HEK293 (cell line): Measurements from ENCODE around the gene RRP12.

ENCODE experiments used
- ATF2 ChIP-seq: fragments of 450-650 bp; formaldehyde crosslinking; IDR thresholded peaks from 2 replicates; pipeline ENCODE4 v1.5.1; 2016; ENCODE audit warnings: missing biosample characterization, missing genetic modification characterization, low read depth
- EGR2 ChIP-seq: fragments of 450-650 bp; formaldehyde crosslinking; IDR thresholded peaks from 2 replicates; pipeline ENCODE4 v1.5.1; 2016; ENCODE audit warnings: low read depth, missing biosample characterization, missing genetic modification characterization
- GLIS1 ChIP-seq: fragments of 450-650 bp; formaldehyde crosslinking; IDR thresholded peaks from 2 replicates; pipeline ENCODE4 v1.5.1; 2016; ENCODE audit warnings: missing biosample characterization, missing genetic modification characterization
- GLIS2 ChIP-seq: fragments of 450-650 bp; formaldehyde crosslinking; IDR thresholded peaks from 2 replicates; pipeline ENCODE4 v1.5.1; 2016; ENCODE audit warnings: missing biosample characterization, missing genetic modification characterization
- PBX3 ChIP-seq: sonication (generic); formaldehyde crosslinking; IDR thresholded peaks from 2 replicates; pipeline ENCODE4 v1.8.1; 2022; ENCODE audit warnings: mild to moderate bottlenecking, moderate library complexity, missing genetic modification reagents
- PRDM6 ChIP-seq: fragments of 450-650 bp; formaldehyde crosslinking; IDR thresholded peaks from 2 replicates; pipeline ENCODE4 v1.5.1; 2017; ENCODE audit warnings: missing biosample characterization, missing genetic modification characterization
- REST ChIP-seq: fragments of 450-650 bp; formaldehyde crosslinking; IDR thresholded peaks from 2 replicates; pipeline ENCODE4 v1.5.1; 2016; ENCODE audit warnings: missing biosample characterization, missing genetic modification characterization
- SCRT1 ChIP-seq: fragments of 450-650 bp; formaldehyde crosslinking; IDR thresholded peaks from 2 replicates; pipeline ENCODE4 v1.5.1; 2016; ENCODE audit warnings: missing biosample characterization, missing genetic modification characterization, borderline replicate concordance
- WT1 ChIP-seq: fragments of 450-650 bp; formaldehyde crosslinking; IDR thresholded peaks from 2 replicates; pipeline ENCODE4 v1.5.1; 2016; ENCODE audit warnings: missing biosample characterization, missing genetic modification characterization
- YY2 ChIP-seq: fragments of 450-650 bp; formaldehyde crosslinking; IDR thresholded peaks from 2 replicates; pipeline ENCODE4 v1.5.1; 2016; ENCODE audit warnings: missing biosample characterization, missing genetic modification characterization
- ZBTB17 ChIP-seq: fragments of 450-650 bp; formaldehyde crosslinking; IDR thresholded peaks from 2 replicates; pipeline ENCODE4 v1.5.1; 2016; ENCODE audit warnings: missing biosample characterization, missing genetic modification characterization
- ZBTB20 ChIP-seq: fragments of 450-650 bp; formaldehyde crosslinking; IDR thresholded peaks from 2 replicates; pipeline ENCODE4 v1.5.1; 2016; ENCODE audit warnings: missing biosample characterization, missing genetic modification characterization
- ZBTB8A ChIP-seq: fragments of 450-650 bp; formaldehyde crosslinking; IDR thresholded peaks from 2 replicates; pipeline ENCODE4 v1.5.1; 2016; ENCODE audit warnings: missing biosample characterization, missing genetic modification characterization
- ZNF132 ChIP-seq: fragments of 450-650 bp; formaldehyde crosslinking; IDR thresholded peaks from 2 replicates; pipeline ENCODE4 v1.5.1; 2017; ENCODE audit warnings: missing biosample characterization, missing genetic modification characterization, borderline replicate concordance
- ZNF280D ChIP-seq: fragments of 450-650 bp; formaldehyde crosslinking; IDR thresholded peaks from 2 replicates; pipeline ENCODE4 v1.5.1; 2016; ENCODE audit warnings: missing biosample characterization, missing genetic modification characterization
- ZNF302 ChIP-seq: fragments of 450-650 bp; formaldehyde crosslinking; IDR thresholded peaks from 2 replicates; pipeline ENCODE4 v1.5.1; 2016; ENCODE audit warnings: missing biosample characterization, missing genetic modification characterization, low read depth
- ZNF335 ChIP-seq: fragments of 450-650 bp; formaldehyde crosslinking; conservative IDR thresholded peaks from 2 replicates; pipeline ENCODE4 v1.5.1; 2016; ENCODE audit warnings: missing biosample characterization, missing genetic modification characterization
- ZNF341 ChIP-seq: fragments of 450-650 bp; formaldehyde crosslinking; IDR thresholded peaks from 2 replicates; pipeline ENCODE4; 2016; ENCODE audit warnings: low read depth, missing biosample characterization, missing genetic modification characterization
- ZNF433 ChIP-seq: fragments of 450-650 bp; formaldehyde crosslinking; IDR thresholded peaks from 2 replicates; pipeline ENCODE4 v1.5.1; 2016; ENCODE audit warnings: missing biosample characterization, missing genetic modification characterization, low read depth
- ZNF580 ChIP-seq: fragments of 450-650 bp; formaldehyde crosslinking; IDR thresholded peaks from 2 replicates; pipeline ENCODE4 v1.5.1; 2016; ENCODE audit warnings: missing biosample characterization, missing genetic modification characterization
- ZNF600 ChIP-seq: fragments of 450-650 bp; formaldehyde crosslinking; IDR thresholded peaks from 2 replicates; pipeline ENCODE4 v1.5.1; 2016; ENCODE audit warnings: missing biosample characterization, missing genetic modification characterization
- ZNF610 ChIP-seq: fragments of 450-650 bp; formaldehyde crosslinking; IDR thresholded peaks from 2 replicates; pipeline ENCODE4 v1.5.1; 2016; ENCODE audit warnings: missing biosample characterization, missing genetic modification characterization, borderline replicate concordance
- ZNF660 ChIP-seq: fragments of 450-650 bp; IDR thresholded peaks from 2 replicates; pipeline ENCODE4 v1.5.1; 2018; ENCODE audit warnings: missing biosample characterization, mild to moderate bottlenecking, missing genetic modification characterization
- ZNF677 ChIP-seq: fragments of 450-650 bp; IDR thresholded peaks from 2 replicates; pipeline ENCODE4 v1.5.0; 2018; ENCODE audit warnings: missing biosample characterization, mild to moderate bottlenecking, missing genetic modification characterization, moderate library complexity
- ZNF76 ChIP-seq: fragments of 450-650 bp; formaldehyde crosslinking; IDR thresholded peaks from 2 replicates; pipeline ENCODE4; 2016; ENCODE audit warnings: low read depth, missing biosample characterization, missing genetic modification characterization, borderline replicate concordance
- ZNF777 ChIP-seq: fragments of 450-650 bp; formaldehyde crosslinking; IDR thresholded peaks from 2 replicates; pipeline ENCODE4 v1.5.1; 2017; ENCODE audit warnings: missing biosample characterization, missing genetic modification characterization, borderline replicate concordance
- ZNF830 ChIP-seq: fragments of 450-650 bp; IDR thresholded peaks from 2 replicates; pipeline ENCODE4 v1.5.0; 2018; ENCODE audit warnings: missing biosample characterization, missing genetic modification characterization, low read depth, mild to moderate bottlenecking, moderate library complexity
- ZNF843 ChIP-seq: fragments of 450-650 bp; formaldehyde crosslinking; IDR thresholded peaks from 2 replicates; pipeline ENCODE4 v1.5.1; 2016; ENCODE audit warnings: missing biosample characterization, missing genetic modification characterization

RRP12 gene

GRCh38 chr10:97334370-97335175 is 66.6 kb downstream of the RRP12 start, which contains the start of gene FRAT2 (continued):
- TF ChIP-seq ZNF677 (tag by site-specific recombination) (peak; percentile 5; the same call in 1 of the 2 replicates), GLIS1 (tag by site-specific recombination) (peak; percentile 80), ZBTB20 (peak; percentile 72; the same call in 1 of the 2 replicates), ZNF335 (tag by site-specific recombination) (peak; percentile 95), EGR2 (tag by site-specific recombination) (peak; percentile 96), PBX3 (peak; percentile 68; the same call in 1 of the 2 replicates), ZNF433 (tag by site-specific recombination) (no peak), ZBTB8A (tag by site-specific recombination) (peak; percentile 97), ZNF302 (no peak), ATF2 (tag by site-specific recombination) (peak; percentile 92), ZNF600 (tag by site-specific recombination) (peak; percentile 68; the same call in 1 of the 2 replicates), ZNF843 (tag by site-specific recombination) (peak; percentile 81), SCRT1 (tag by site-specific recombination) (no peak), ZNF777 (tag by site-specific recombination) (no peak), ZNF830 (tag by site-specific recombination) (no peak), ZNF341 (no peak), YY2 (tag by site-specific recombination) (no peak; the same call in 1 of the 2 replicates), REST (tag by site-specific recombination) (peak; percentile 51; the same call in 1 of the 2 replicates), ZNF280D (tag by site-specific recombination) (no peak), ZBTB17 (tag by site-specific recombination) (peak; percentile 87), PRDM6 (tag by site-specific recombination) (0 out of 2 replicates have a peak, but pooled peaks have one; percentile 6), ZNF76 (peak; percentile 75; the same call in 1 of the 2 replicates), WT1 (tag by site-specific recombination) (peak; percentile 67; the same call in 1 of the 2 replicates), ZNF132 (no peak), ZNF610 (tag by site-specific recombination) (peak; percentile 83), ZNF660 (no peak; the same call in 1 of the 2 replicates), ZNF580 (tag by site-specific recombination) (no peak; the same call in 1 of the 2 replicates), GLIS2 (peak; percentile 88)
